ENCODE data around the gene OTUB1.

GRCh38 chr11:64022125-64022784 lies 36.0 kb downstream of the OTUB1 start:
- TF ChIP-seq EZH2 (IDR thresholded peaks at IDR 0.05; ENCODE audit: insufficient read depth, poor library complexity, severe bottlenecking) (no peak), EZH2phosphoT487 (IDR thresholded peaks at IDR 0.05; ENCODE audit: insufficient read depth, low read depth) (no peak)
